ENCODE results near the gene KLHL24. TPM values are rescaled to one million over a fixed set of nuclear protein-coding genes. Genes with fewer than 3 reads are reported as not detected.

Gene KLHL24
- total RNA-seq, 4 donors from 2014 or later: 10.2 to 92.1 (median 19.9) TPM

DNA sequence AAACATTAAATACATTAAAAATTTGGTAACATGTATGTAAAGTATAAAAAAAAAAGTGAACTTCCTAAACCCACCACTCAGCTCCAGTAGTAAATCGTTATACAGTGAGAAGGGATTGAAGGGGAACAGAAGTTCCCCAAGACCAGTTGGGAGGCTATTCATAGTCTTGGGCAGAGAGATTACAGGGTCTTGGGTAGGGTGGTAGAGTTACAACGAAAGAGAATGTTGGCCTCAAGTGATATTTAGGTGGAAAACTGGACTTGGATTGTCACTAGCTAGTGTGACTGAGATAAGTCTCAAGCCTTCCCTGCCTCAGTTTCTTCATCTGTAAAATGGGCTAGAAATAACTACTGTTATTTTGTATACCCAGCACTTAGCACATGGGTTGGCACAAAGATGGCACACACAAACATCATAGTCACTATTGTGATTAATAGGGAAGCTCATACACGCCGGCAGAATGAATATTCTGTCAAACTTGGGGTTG is 61.7 kb downstream of the KLHL24 start:
- H3K36me3 ChIP-seq: no peaks in the 10 kb centered on the region
- WGBS, 2 donors: 34 to 43% methylated on average over 4 of the region's 4 CpGs
- DNase-seq: no peak
- intact Hi-C loops (cut with DNase I): no loop called here
- peak overlapping the region; percentile 90 to 97 (median 96) for H3K27ac ChIP-seq
- H3K4me1 ChIP-seq: peaks cover 0 to 33% (median 6%) of the 10 kb centered on the region in 3 donors
- H3K27me3 ChIP-seq: no peaks in the 10 kb centered on the region
- peak overlapping the region; percentile 82 to 100 (median 98) for H3K4me3 ChIP-seq
- TF ChIP-seq CTCF (IDR thresholded peaks at IDR 0.05): no peak
- TF ChIP-seq POLR2A (IDR thresholded peaks at IDR 0.05): no peak
- no peaks in the 10 kb centered on the region for H3K9me3 ChIP-seq

DNA sequence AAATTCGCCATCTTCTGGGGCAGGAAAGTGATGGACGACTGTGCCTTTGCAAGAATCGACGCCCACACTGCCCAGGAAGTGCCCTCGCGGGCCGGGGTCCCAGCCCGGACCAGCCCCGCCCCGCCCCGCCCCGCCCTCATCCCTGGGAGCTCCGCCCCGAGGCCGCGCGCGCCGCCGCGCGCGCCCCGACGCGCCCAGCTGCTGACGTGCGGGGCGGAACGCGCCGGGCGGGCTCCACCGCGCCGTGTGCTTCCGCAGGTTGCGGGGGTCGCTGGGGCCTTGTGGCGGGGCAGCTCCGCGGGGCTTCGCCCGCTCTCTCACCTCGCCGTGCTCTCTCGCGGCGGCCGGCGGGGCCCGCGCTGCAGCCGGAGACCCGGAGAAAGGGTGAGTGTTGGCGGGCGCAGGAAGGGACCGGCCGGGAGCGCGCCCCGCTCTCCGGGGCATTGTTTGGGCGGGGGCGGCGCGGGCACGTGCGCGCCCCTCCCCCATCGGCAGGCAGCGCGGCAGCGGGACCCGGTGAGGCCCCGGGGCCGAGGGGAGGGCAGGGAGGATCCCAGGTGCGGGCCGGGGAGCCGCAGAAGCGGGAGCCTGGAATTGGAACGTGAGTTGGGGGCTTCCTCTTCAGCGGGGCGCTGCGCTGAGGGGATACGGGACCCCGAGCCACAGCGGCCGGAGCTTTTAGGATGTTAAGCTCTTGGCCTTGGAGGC is 62.3 kb downstream of the KLHL24 start, which contains the start of gene YEATS2:
TSS of gene YEATS2 (plus strand) at position 188 of the 708 bp plus-strand sequence. CDS start 17,366 bp downstream, outside the sequence.
- DNase-seq: peak; percentile 4
- peak within 1 kb of the TSS; percentile 82 to 100 (median 98) for H3K4me3 ChIP-seq
- H3K27ac ChIP-seq: peak within 1 kb of the TSS; percentile 90 to 97 (median 96)
- H3K36me3 ChIP-seq: no peaks in the 10 kb centered on the region
- peaks cover 0 to 33% (median 6%) of the 10 kb centered on the region in 3 donors for H3K4me1 ChIP-seq
- TF ChIP-seq CTCF (IDR thresholded peaks at IDR 0.05) (peak in 1 of 6 experiments; percentile 3), POLR2A (IDR thresholded peaks at IDR 0.05) (peak in 2 of 4 donors; percentile 62 to 81)
- WGBS, 2 donors: 0% methylated on average over 2 of the region's 89 CpGs
- intact Hi-C loops (cut with DNase I): no loop called here
- no peaks in the 10 kb centered on the region for H3K9me3 ChIP-seq
- H3K27me3 ChIP-seq: no peaks in the 10 kb centered on the region

- Histone ChIP-seq H3K4me1 (peaks cover 0 to 35% (median 6%) of the 10 kb centered on the region in 3 donors), H3K4me3 (peak overlapping the region; percentile 82 to 100 (median 98)), H3K36me3 (no peaks in the 10 kb centered on the region), H3K27me3 (no peaks in the 10 kb centered on the region), H3K9me3 (no peaks in the 10 kb centered on the region), H3K27ac (peak overlapping the region; percentile 90 to 97 (median 96))
- TF ChIP-seq CTCF (IDR thresholded peaks at IDR 0.05): no peak
- no peak for TF ChIP-seq POLR2A (IDR thresholded peaks at IDR 0.05)
- no peak for DNase-seq
- intact Hi-C loops (cut with DNase I): no loop called here
- 0 to 5% methylated on average over 2 to 9 of the region's 13 CpGs for WGBS, 2 donors
These were observed 62.9 kb downstream of the KLHL24 start for GRCh38 chr3:183698318-183698751.

DNA sequence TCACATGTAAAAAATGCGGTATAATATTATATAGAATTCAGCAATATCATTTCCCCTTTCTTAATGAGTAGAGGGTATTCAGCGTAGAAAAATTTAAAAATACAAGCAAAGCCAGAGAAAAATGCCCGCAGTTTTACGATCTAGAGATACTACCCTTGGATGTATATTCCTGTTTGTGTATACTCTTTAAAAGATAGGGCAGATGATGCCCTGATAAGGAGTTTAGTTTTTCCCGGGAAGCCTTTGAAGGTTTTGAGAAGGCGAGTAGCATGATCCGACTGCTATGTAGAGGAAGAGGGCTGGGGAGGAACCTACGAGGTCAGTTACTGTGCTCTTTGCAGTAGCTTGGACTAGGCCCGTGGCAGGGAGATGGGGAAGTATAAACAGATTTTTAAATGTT is 63.3 kb downstream of the KLHL24 start:
- TF ChIP-seq POLR2A (IDR thresholded peaks at IDR 0.05) (no peak), CTCF (IDR thresholded peaks at IDR 0.05) (no peak)
- 2 to 3% methylated on average over 9 of the region's 9 CpGs for WGBS, 2 donors
- no peaks in the 10 kb centered on the region for H3K36me3 ChIP-seq
- peak overlapping the region; percentile 82 to 100 (median 98) for H3K4me3 ChIP-seq
- H3K27ac ChIP-seq: peak overlapping the region; percentile 90 to 97 (median 96)
- DNase-seq: no peak
- H3K9me3 ChIP-seq: no peaks in the 10 kb centered on the region
- H3K4me1 ChIP-seq: peaks cover 0 to 39% (median 6%) of the 10 kb centered on the region in 3 donors
- intact Hi-C loops (cut with DNase I): no loop called here
- H3K27me3 ChIP-seq: no peaks in the 10 kb centered on the region

Measured in esophagus squamous epithelium (tissue), 5 donors.